Omental fat pad (tissue), 4 donors: ENCODE measurements around the gene CCNY. TPM values are rescaled to one million over a fixed set of nuclear protein-coding genes. Genes with fewer than 3 reads are reported as not detected.

Experiments
- ATAC-seq: fragments of 150-250 bp; one replicate; pipeline ENCODE4 v1.9.1; 2016; ENCODE audit warnings: mild to moderate bottlenecking, moderate library complexity; ENCODE audit not compliant: low FRiP score
- DNase-seq: peaks from one replicate; pipeline ENCODE4 v3.0.0-alpha.2; 2019; ENCODE audit warnings: low spot score
- CTCF ChIP-seq, 3 donors: fragments of 450-650 bp; IDR thresholded peaks; one replicate each; pipeline ENCODE4 v1.5.1; 2016 to 2017; ENCODE audit warnings: antibody characterized with exemption in 3 of 3, mild to moderate bottlenecking in 3 of 3, moderate library complexity in 2 of 3
- total RNA-seq, 4 donors: library from RNA; depleted of rRNA; stranded (reverse); fragments of >200 nt; gene quantifications; one replicate each; pipeline ENCODE4 v1.1.0, GENCODE V29; 2016

CCNY gene
- total RNA-seq, 4 donors from 2014 or later = 38.6 to 49.5 (median 47.2) TPM

DNA sequence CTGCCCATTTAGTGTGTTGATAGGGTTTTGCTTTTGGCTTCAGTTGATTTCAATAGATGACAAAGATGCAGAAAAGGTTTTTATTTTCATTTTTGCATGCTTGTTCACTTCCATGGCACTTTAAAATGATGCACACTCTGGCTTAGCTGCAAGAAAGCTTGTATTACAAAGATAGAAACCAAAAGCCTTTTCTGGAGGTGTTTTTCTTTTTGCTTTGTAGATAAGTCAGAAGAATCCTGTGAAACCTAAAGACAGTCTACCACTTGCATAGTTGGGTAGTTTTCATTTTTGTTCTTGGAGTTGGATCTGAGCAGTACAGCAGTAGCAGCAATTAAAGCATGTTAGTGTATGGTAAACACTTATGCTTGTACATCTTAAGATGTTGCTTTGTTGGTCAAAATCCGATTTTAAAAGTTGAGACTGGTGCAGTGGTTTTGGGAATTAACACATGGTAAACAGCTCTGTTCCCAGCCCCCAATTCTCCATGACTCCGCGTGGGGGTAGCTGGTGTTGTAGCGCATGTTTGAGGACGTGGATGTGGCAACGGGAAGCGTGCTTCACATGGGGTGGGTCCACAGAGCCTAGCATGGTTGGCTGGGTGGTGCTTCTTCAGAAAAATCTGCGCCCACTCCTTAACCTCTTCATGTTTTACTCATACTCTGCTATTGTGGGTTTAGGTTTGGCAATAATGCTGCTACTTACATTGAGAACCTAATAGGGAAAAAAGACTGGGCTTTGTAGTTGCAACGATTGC, 19.8 kb downstream of the CCNY start:
- no peak for ATAC-seq

DNA sequence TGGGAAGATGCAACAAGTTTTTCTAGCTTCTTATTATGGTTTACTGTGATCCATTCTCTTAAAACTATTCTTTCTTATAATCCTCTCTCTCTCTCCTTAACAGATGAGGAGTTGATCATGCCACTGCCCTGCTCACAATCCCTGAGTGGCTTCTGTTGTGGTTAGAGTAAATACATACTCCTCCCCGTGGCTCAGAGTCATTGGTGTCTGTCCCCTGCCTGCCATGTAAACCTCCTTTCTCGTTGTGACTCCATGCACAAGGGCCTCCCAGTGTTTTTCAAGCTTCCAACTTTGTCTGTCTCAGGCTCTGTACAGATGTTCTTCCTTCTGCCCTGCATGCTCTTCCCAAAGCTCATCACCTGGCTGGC, 20.4 kb downstream of the CCNY start:
- no peak for TF ChIP-seq CTCF (IDR thresholded peaks at IDR 0.05)
- DNase-seq (no peak), ATAC-seq (no peak)

More for the DNA sequence above, 19.8 kb downstream of the CCNY start:
- no peak for TF ChIP-seq CTCF (IDR thresholded peaks at IDR 0.05)
- DNase-seq = no peak

DNA sequence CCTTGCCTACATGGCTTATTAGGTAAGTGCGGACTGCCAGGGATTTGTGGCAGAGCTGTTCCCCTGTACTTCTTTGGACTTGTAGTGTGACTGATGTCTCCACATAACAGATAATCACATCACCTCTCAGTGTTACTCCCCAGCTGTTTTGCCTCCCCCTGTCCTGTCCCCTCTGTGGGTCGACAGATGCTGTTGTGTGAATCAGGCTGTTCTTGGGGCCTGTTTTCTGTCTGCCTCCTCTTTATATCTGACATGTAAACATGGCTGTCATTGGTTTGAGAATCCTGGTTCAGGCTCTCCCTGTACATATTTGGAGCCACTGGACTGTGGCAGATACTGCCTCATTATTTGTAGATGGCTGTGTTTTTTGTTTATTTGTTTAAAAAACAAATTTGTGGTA, 22.7 kb downstream of the CCNY start:
- ATAC-seq (no peak), DNase-seq (no peak)
- TF ChIP-seq CTCF (IDR thresholded peaks at IDR 0.05) = no peak

- ATAC-seq (no peak), DNase-seq (no peak)
- TF ChIP-seq CTCF (IDR thresholded peaks at IDR 0.05) = no peak
These were observed 23.6 kb downstream of the CCNY start for GRCh38 chr10:35359873-35360272.

- DNase-seq (no peak), ATAC-seq (no peak)
- TF ChIP-seq CTCF (IDR thresholded peaks at IDR 0.05) = no peak
These were observed 26.5 kb downstream of the CCNY start for GRCh38 chr10:35362701-35363350.

DNA sequence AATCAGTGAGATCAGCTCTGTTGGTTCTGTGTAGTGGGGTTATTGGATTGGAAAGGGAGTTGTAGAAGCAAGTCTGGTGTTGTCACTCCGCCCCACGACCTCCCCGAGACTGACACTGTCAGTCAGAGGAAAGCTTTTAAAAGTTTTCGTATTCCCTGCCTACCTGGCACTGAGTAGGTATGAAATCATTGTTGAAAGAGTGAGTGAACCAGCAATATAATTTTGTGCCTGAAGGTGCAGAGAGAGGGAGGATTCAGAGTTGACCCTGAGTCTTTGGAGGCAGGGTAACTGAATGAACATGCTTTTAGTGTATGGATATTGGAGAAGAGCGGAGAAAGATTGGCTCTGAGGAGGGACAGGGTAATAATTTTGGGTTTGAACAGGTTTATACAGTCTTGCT, 27.3 kb downstream of the CCNY start:
- DNase-seq (no peak), ATAC-seq (no peak)
- no peak for TF ChIP-seq CTCF (IDR thresholded peaks at IDR 0.05)

DNA sequence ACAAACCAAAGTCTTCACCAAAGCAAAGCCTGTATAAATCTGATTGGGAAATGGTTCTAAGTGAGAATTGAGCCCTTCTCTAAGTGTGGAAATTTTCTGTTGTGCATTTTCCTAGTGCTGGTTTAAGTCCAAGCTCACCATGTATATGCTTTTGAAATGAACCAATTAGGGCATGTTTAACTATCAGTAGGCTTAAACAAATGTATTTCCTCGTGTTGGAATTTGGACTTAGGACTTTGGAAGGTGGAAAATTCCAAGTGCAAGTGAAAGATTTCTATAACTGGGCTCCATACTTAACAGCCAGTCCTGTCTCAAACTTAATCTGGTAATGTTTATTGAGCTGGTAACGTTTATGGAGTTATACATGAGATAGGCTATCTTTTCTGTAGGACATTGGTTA, 28.5 kb downstream of the CCNY start:
- DNase-seq (no peak), ATAC-seq (no peak)
- no peak for TF ChIP-seq CTCF (IDR thresholded peaks at IDR 0.05)
